SK-N-SH (cell line): ENCODE results near the gene MYOM1. TPM values are rescaled to one million over a fixed set of nuclear protein-coding genes. Genes with fewer than 3 reads are reported as not detected.

ENCODE experiments used
- CTCF ChIA-PET: fragments of 300-600, 350-600 bp; formaldehyde crosslinking; extraction: SDS; loops from one replicate; lab custom pipeline; 2021; lab: Yijun Ruan, JAX
- POLR2A ChIA-PET: fragments of 350-600 bp; sonication (Branson Sonifier 250); formaldehyde crosslinking; extraction: SDS; loops from one replicate; lab custom pipeline; 2020; ENCODE audit warnings: antibody characterized with exemption, inconsistent platforms; lab: Yijun Ruan, JAX
- DNase-seq: peaks from one replicate; pipeline ENCODE4 v3.0.0; 2012
- H2AFZ ChIP-seq: fragments of 200-600 bp; sonication (generic); 2 replicates; pipeline ENCODE4 v1.8.1; 2016; ENCODE audit warnings: antibody characterized with exemption, mild to moderate bottlenecking, low read depth
- H3F3A ChIP-seq: fragments of 200-600 bp; sonication (generic); replicated peaks from 2 replicates; pipeline ENCODE3; 2016; ENCODE audit warnings: antibody characterized with exemption, mild to moderate bottlenecking; ENCODE audit not compliant: insufficient read depth
- H3K27ac ChIP-seq, 2 experiments: fragments of 200-500 bp in 1 of 2; fragments of 200-600 bp in 1 of 2; sonication (Bioruptor generic) in 1 of 2; sonication (generic), shearing (Covaris generic) in 1 of 2; 2 replicates each; pipeline versions ENCODE4 v1.5.1 to v1.6.1; 2014 to 2016; ENCODE audit warnings: low read depth in 2 of 2, inconsistent platforms in 1 of 2, low read length in 1 of 2, mild to moderate bottlenecking in 1 of 2, mixed read lengths in 1 of 2
- H3K27me3 ChIP-seq: fragments of 200-600 bp; sonication (generic), shearing (Covaris generic); 2 replicates; pipeline ENCODE4 v1.6.1; 2016; ENCODE audit warnings: mixed run types; ENCODE audit not compliant: insufficient read depth
- H3K36me3 ChIP-seq, 2 experiments: fragments of 200-500 bp in 1 of 2; fragments of 200-600 bp in 1 of 2; sonication (Bioruptor generic) in 1 of 2; sonication (generic) in 1 of 2; replicated peaks in 1 of 2; 2 replicates each; pipeline versions ENCODE3 to v1.5.1; 2014 to 2016; ENCODE audit warnings: low read length in 1 of 2, mild to moderate bottlenecking in 1 of 2; ENCODE audit not compliant: insufficient read depth in 2 of 2, control insufficient read depth in 1 of 2
- H3K4me1 ChIP-seq, 2 experiments: fragments of 200-500 bp in 1 of 2; fragments of 200-600 bp in 1 of 2; sonication (Bioruptor generic) in 1 of 2; sonication (generic), shearing (Covaris generic) in 1 of 2; 2 replicates each; pipeline versions ENCODE4 v1.5.1 to v1.6.1; 2014 to 2016; ENCODE audit warnings: low read depth in 1 of 2, low read length in 1 of 2, mixed run types in 1 of 2; ENCODE audit not compliant: insufficient read depth in 2 of 2, control insufficient read depth in 1 of 2
- H3K4me2 ChIP-seq: fragments of 200-600 bp; sonication (generic), shearing (Covaris generic); 2 replicates; pipeline ENCODE4 v1.6.1; 2017; ENCODE audit warnings: mixed run types
- H3K4me3 ChIP-seq, 2 experiments: fragments of 200-500 bp in 1 of 2; fragments of 200-600 bp in 1 of 2; sonication (Bioruptor generic) in 1 of 2; sonication (generic), shearing (Covaris generic) in 1 of 2; 2 replicates each; pipeline versions ENCODE4 v1.5.1 to v1.8.1; 2014 to 2016; ENCODE audit warnings: low read depth in 2 of 2, inconsistent platforms in 1 of 2, low read length in 1 of 2, mild to moderate bottlenecking in 1 of 2, mixed read lengths in 1 of 2, moderate library complexity in 1 of 2
- H3K79me2 ChIP-seq: fragments of 200-600 bp; sonication (generic); 2 replicates; pipeline ENCODE4 v1.8.1; 2017; ENCODE audit warnings: mild to moderate bottlenecking; ENCODE audit not compliant: insufficient read depth
- H3K9ac ChIP-seq: fragments of 200-600 bp; sonication (generic); 2 replicates; pipeline ENCODE4 v1.6.1; 2017; ENCODE audit warnings: mixed run types
- H3K9me2 ChIP-seq: fragments of 200-600 bp; sonication (generic); 2 replicates; pipeline ENCODE4 v1.6.1; 2017; ENCODE audit warnings: mixed run types
- H3K9me3 ChIP-seq: fragments of 200-600 bp; sonication (generic); 2 replicates; pipeline ENCODE4 v1.6.1; 2017; ENCODE audit warnings: mixed run types, mild to moderate bottlenecking, moderate library complexity
- H4K20me1 ChIP-seq: fragments of 200-600 bp; sonication (generic); 2 replicates; pipeline ENCODE4 v1.6.1; 2017; ENCODE audit warnings: mild to moderate bottlenecking, mixed run types; ENCODE audit not compliant: insufficient read depth
- CTCF ChIP-seq: fragments of 200-600 bp; sonication (generic); IDR thresholded peaks from 2 replicates; pipeline ENCODE4 v1.6.1; 2017; ENCODE audit warnings: antibody characterized with exemption, mild to moderate bottlenecking, moderate library complexity
- ELF1 ChIP-seq: IDR thresholded peaks from 2 replicates; pipeline ENCODE4 v1.4.0; 2012
- EP300 ChIP-seq, 2 experiments: IDR thresholded peaks; 2 replicates each; pipeline versions ENCODE4 v1.4.0 to v1.6.1; 2012; ENCODE audit warnings: borderline replicate concordance in 1 of 2, low read depth in 1 of 2, low read length in 1 of 2
- FOXJ3 ChIP-seq: sonication (generic); formaldehyde crosslinking; IDR thresholded peaks from 2 replicates; pipeline ENCODE4 v1.5.1; 2020; ENCODE audit warnings: mild to moderate bottlenecking, missing genetic modification reagents
- GATA2 ChIP-seq: sonication (generic); formaldehyde crosslinking; IDR thresholded peaks from 2 replicates; pipeline ENCODE4 v1.5.0; 2020; ENCODE audit warnings: mild to moderate bottlenecking, missing genetic modification reagents
- IRF3 ChIP-seq: fragments of 150-350 bp; IDR thresholded peaks from 2 replicates; pipeline ENCODE4 v1.6.1; 2016; ENCODE audit warnings: mild to moderate bottlenecking, low read depth, low read length
- JUND ChIP-seq: IDR thresholded peaks from 2 replicates; pipeline ENCODE4 v1.4.0; 2012
- MEF2A ChIP-seq: IDR thresholded peaks from 2 replicates; pipeline ENCODE4 v1.4.0; 2012; ENCODE audit warnings: low read depth, borderline replicate concordance
- MXI1 ChIP-seq: IDR thresholded peaks from 2 replicates; pipeline ENCODE4 v1.6.1; 2012; ENCODE audit warnings: mild to moderate bottlenecking, low read depth, low read length, improper control_type of control experiment
- NFIC ChIP-seq: IDR thresholded peaks from 2 replicates; pipeline ENCODE4 v1.4.0; 2012; ENCODE audit warnings: borderline replicate concordance
- RAD21 ChIP-seq: IDR thresholded peaks from 2 replicates; pipeline ENCODE4 v1.6.1; 2012; ENCODE audit warnings: mild to moderate bottlenecking, low read length
- RFX5 ChIP-seq: IDR thresholded peaks from 2 replicates; pipeline ENCODE4 v1.6.1; 2012; ENCODE audit warnings: mild to moderate bottlenecking, improper control_type of control experiment, low read length
- SMC3 ChIP-seq: IDR thresholded peaks from 2 replicates; pipeline ENCODE4 v1.6.1; 2012; ENCODE audit warnings: low read depth, low read length, improper control_type of control experiment
- TCF12 ChIP-seq: IDR thresholded peaks from 2 replicates; pipeline ENCODE4 v1.4.0; 2012
- ZBTB33 ChIP-seq: IDR thresholded peaks from 2 replicates; pipeline ENCODE4 v1.4.0; 2012; ENCODE audit warnings: low read depth, borderline replicate concordance
- WGBS: methylation state at CpG from one replicate; pipeline ENCODE4 v1.1.6; 2017; ENCODE audit warnings: low lambda C conversion rate; 5-methylcytosine and 5-hydroxymethylcytosine counted together
- polyA plus RNA-seq, 3 experiments: library from polyadenylated mRNA; depleted of rRNA; stranded (reverse); fragments of >200 nt; gene quantifications; 2 replicates each; pipeline ENCODE4 v1.2.3, GENCODE V29; 2012
- TF ChIP-seq, protein P1 (sequence below): IDR thresholded peaks from 2 replicates; pipeline ENCODE4 v1.4.0; 2012; ENCODE audit warnings: low read depth

MYOM1 gene
- polyA plus RNA-seq, 1 of the 3 experiments (the other 2 are of a cell fraction) = 0.07 TPM

DNA sequence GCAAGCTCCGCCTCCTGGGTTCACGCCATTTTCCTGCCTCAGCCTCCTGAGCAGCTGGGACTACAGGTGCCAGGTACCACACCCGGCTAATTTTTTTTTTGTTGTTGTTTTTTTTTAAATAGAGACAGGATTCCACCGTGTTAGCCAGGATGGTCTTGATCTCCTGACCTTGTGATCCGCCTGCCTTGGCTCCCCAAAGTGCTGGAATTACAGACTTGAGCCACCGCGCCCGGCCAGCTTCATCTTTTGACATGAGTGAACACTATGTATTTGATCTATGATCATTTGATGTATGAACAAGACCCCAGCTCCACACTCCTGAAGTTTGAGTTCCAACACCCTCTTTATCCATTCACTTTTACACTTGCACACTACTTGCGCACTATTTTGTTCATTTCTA, 163.5 kb downstream of the MYOM1 start:
- H3K36me3 ChIP-seq = no peaks in the 10 kb centered on the region
- POLR2A ChIA-PET = no interaction called here

DNA sequence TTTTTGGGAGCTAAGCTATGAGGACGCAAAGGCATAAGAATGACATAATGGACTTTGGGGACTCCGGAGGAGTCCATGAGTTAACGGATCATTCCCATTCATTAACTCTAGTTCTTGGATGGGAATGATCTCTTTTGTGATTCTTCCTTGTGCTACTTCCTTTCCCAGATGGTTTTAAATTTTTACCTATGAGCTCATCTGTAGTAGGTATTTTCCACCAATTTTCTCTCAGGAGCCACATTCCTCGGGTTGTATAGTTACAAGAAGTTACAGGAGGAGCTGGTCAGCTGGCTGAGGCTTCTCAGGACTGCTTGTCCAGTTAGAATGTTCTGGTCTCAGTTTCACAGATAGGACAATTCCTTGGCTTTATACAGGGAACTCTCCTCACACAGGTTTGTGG, 164.0 kb downstream of the MYOM1 start:
- DNase-seq = no peak
- H3K27me3 ChIP-seq = no peaks in the 10 kb centered on the region
- H3F3A ChIP-seq = no peaks in the 10 kb centered on the region
- no peaks in the 10 kb centered on the region for H3K36me3 ChIP-seq
- H3K9me3 ChIP-seq = no peaks in the 10 kb centered on the region
- H3K4me3 ChIP-seq = no peak overlapping the region
- no peaks in the 10 kb centered on the region for H3K9me2 ChIP-seq
- H2AFZ ChIP-seq = no peak overlapping the region
- no peak overlapping the region for H3K27ac ChIP-seq
- 79% methylated on average over 4 of the region's 4 CpGs for WGBS
- no peak overlapping the region for H3K4me2 ChIP-seq
- no peaks in the 10 kb centered on the region for H3K79me2 ChIP-seq
- CTCF ChIA-PET = interaction anchor here (1.2 to 1.3 kb wide), 2 partner anchors 103 to 190 kb away, joined by 3 to 5 read pairs; no protein-coding TSS in a partner anchor
- H3K9ac ChIP-seq = no peak overlapping the region
- no peak for TF ChIP-seq ZBTB33
- no peak for TF ChIP-seq TCF12
- no peak for TF ChIP-seq MXI1
- no peak for TF ChIP-seq JUND
- no peak for TF ChIP-seq RFX5
- no peak for TF ChIP-seq RAD21
- no peak for TF ChIP-seq IRF3
- TF ChIP-seq CTCF = no peak
- TF ChIP-seq NFIC = no peak
- TF ChIP-seq, protein P1, sequence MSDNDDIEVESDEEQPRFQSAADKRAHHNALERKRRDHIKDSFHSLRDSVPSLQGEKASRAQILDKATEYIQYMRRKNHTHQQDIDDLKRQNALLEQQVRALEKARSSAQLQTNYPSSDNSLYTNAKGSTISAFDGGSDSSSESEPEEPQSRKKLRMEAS = no peak
- TF ChIP-seq MEF2A = no peak
- no peak for TF ChIP-seq GATA2 (CRISPR knock-in tag)
- no peak for TF ChIP-seq EP300 (IDR thresholded peaks at IDR 0.05; ENCODE audit: borderline replicate concordance in 1 of 2, low read depth in 1 of 2, low read length in 1 of 2)
- no peak for TF ChIP-seq SMC3
- TF ChIP-seq ELF1 = no peak
- TF ChIP-seq, all 33 proteins: peak for 0
- Histone ChIP-seq H4K20me1 (no peaks in the 10 kb centered on the region), H3K4me1 (no peaks in the 10 kb centered on the region)
- POLR2A ChIA-PET = no interaction called here

More for the DNA sequence above, 163.5 kb downstream of the MYOM1 start:
- no peaks in the 10 kb centered on the region for H4K20me1 ChIP-seq
- CTCF ChIA-PET = interaction anchor here (1.2 to 1.3 kb wide), 2 partner anchors 104 to 190 kb away, joined by 3 to 5 read pairs; no protein-coding TSS in a partner anchor
- no peaks in the 10 kb centered on the region for H3K9me2 ChIP-seq
- H3K79me2 ChIP-seq = no peaks in the 10 kb centered on the region
- no peak overlapping the region for H2AFZ ChIP-seq
- DNase-seq = no peak
- 81% methylated on average over 9 of the region's 9 CpGs for WGBS
- TF ChIP-seq SMC3 = no peak
- TF ChIP-seq FOXJ3 (CRISPR knock-in tag) = no peak
- TF ChIP-seq, all 33 proteins: peak for 0
- H3K4me2 ChIP-seq = no peak overlapping the region
- H3K27me3 ChIP-seq = no peaks in the 10 kb centered on the region
- H3K4me3 ChIP-seq = no peak overlapping the region
- H3K27ac ChIP-seq = no peak overlapping the region
- no peaks in the 10 kb centered on the region for H3K9me3 ChIP-seq
- no peaks in the 10 kb centered on the region for H3F3A ChIP-seq
- H3K9ac ChIP-seq = no peak overlapping the region
- no peaks in the 10 kb centered on the region for H3K4me1 ChIP-seq
